Transverse colon (tissue), 3 donors: ENCODE results near the gene AQP12A.

Experiments used
- POLR2A ChIP-seq: fragments of 450-650 bp; IDR thresholded peaks from one replicate; pipeline ENCODE4 v1.6.1; 2016; ENCODE audit warnings: antibody characterized with exemption, mild to moderate bottlenecking, moderate library complexity
- TF ChIP-seq, protein P1 (sequence below), 5 experiments: fragments of 200-600 bp in 3 of 5; fragments of 450-650 bp in 2 of 5; sonication (generic) in 3 of 5; IDR thresholded peaks; 1 replicate in 2 of 5; 2 replicates in 3 of 5; pipeline ENCODE4 v1.5.1; 2016 to 2017; ENCODE audit warnings: antibody characterized with exemption in 5 of 5, inconsistent platforms in 3 of 5, mild to moderate bottlenecking in 2 of 5, moderate library complexity in 1 of 5

GRCh38 chr2:240686460-240686859 lies 5.2 kb upstream of the AQP12A start:
- TF ChIP-seq, protein P1, sequence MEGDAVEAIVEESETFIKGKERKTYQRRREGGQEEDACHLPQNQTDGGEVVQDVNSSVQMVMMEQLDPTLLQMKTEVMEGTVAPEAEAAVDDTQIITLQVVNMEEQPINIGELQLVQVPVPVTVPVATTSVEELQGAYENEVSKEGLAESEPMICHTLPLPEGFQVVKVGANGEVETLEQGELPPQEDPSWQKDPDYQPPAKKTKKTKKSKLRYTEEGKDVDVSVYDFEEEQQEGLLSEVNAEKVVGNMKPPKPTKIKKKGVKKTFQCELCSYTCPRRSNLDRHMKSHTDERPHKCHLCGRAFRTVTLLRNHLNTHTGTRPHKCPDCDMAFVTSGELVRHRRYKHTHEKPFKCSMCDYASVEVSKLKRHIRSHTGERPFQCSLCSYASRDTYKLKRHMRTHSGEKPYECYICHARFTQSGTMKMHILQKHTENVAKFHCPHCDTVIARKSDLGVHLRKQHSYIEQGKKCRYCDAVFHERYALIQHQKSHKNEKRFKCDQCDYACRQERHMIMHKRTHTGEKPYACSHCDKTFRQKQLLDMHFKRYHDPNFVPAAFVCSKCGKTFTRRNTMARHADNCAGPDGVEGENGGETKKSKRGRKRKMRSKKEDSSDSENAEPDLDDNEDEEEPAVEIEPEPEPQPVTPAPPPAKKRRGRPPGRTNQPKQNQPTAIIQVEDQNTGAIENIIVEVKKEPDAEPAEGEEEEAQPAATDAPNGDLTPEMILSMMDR (IDR thresholded peaks at IDR 0.05) = no peak
- TF ChIP-seq POLR2A = peak; percentile 2
